Germinal center (tissue), 1 donor: Measurements from ENCODE around the gene TAL2.

Source experiments
- DNase-seq: peaks from one replicate; pipeline ENCODE4 v3.0.0; 2012; ENCODE audit warnings: mixed read lengths, low spot score

TAL2 gene

GRCh38 chr9:105710638-105711037 lies 48.4 kb downstream of the TAL2 start:
- DNase-seq = no peak

GRCh38 chr9:105711867-105712266 lies 49.6 kb downstream of the TAL2 start:
- no peak for DNase-seq

- no peak for DNase-seq
Measured at GRCh38 chr9:105712297-105712696, 50.0 kb downstream of the TAL2 start.
